Measurements from ENCODE around the gene PLCG2. TPM values are rescaled to one million over a fixed set of nuclear protein-coding genes. Genes with fewer than 3 reads are reported as not detected.
"Not testable (repeated sequence)": the region's sequence is repeated elsewhere in the genome, so short reads cannot be mapped to it uniquely, and the experiment has no call there.

Gene PLCG2
- total RNA-seq, 1 donor from 2014 or later: 6.9 TPM

- no peak for DNase-seq
- Mint-ChIP-seq H3K36me3 (ENCODE audit: low read depth) (no peaks in the 10 kb centered on the region), H3K27ac (no peak overlapping the region), H3K4me1 (no peaks in the 10 kb centered on the region), H3K4me3 (no peak overlapping the region), H3K9me3 (no peaks in the 10 kb centered on the region), H3K27me3 (no peaks in the 10 kb centered on the region)
- intact Hi-C loops (cut with micrococcal nuclease): no loop called here
These were observed 82.8 kb downstream of the PLCG2 start for GRCh38 chr16:81861915-81862314.

DNA sequence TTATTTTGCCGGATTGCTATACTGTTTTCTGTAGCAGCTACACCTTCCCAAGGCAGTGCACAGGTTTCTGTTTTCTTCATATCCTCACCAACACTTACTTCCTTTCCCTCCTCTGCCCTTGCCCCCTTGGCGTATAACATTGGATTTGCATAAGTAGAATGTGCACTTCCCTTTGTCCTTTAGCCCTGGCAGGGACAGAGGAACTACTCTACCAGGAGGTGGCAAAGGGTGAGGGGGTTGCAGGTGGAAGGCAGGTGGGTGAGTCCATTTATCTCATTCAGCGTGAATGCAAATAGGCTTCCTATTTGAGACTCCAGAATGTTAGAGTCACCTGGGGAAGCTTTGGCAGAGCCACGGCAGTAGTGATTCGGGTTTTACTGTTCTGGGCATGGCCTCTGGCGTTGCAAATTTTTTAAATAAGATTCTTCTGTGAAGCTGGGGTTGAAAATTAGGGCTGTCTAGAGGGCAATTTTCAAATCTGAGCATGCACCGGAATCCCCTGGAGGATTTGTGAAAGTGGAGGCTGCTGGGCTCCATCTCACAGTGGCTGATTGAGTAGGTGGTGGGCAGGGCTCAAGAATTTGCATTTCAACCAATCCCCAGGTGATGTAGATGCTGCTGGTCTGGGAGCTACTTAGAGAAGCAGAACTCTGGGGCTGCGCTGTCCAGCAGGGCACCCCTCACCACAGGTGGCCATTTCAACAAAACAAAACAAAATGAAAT is 84.7 kb downstream of the PLCG2 start:
- DNase-seq: no peak
- H3K27ac Mint-ChIP-seq: no peak overlapping the region
- H3K4me3 Mint-ChIP-seq: no peak overlapping the region
- intact Hi-C loops (cut with micrococcal nuclease): no loop called here
- no peaks in the 10 kb centered on the region for H3K27me3 Mint-ChIP-seq
- no peaks in the 10 kb centered on the region for H3K9me3 Mint-ChIP-seq
- no peaks in the 10 kb centered on the region for H3K36me3 Mint-ChIP-seq (ENCODE audit: low read depth)
- no peaks in the 10 kb centered on the region for H3K4me1 Mint-ChIP-seq

DNA sequence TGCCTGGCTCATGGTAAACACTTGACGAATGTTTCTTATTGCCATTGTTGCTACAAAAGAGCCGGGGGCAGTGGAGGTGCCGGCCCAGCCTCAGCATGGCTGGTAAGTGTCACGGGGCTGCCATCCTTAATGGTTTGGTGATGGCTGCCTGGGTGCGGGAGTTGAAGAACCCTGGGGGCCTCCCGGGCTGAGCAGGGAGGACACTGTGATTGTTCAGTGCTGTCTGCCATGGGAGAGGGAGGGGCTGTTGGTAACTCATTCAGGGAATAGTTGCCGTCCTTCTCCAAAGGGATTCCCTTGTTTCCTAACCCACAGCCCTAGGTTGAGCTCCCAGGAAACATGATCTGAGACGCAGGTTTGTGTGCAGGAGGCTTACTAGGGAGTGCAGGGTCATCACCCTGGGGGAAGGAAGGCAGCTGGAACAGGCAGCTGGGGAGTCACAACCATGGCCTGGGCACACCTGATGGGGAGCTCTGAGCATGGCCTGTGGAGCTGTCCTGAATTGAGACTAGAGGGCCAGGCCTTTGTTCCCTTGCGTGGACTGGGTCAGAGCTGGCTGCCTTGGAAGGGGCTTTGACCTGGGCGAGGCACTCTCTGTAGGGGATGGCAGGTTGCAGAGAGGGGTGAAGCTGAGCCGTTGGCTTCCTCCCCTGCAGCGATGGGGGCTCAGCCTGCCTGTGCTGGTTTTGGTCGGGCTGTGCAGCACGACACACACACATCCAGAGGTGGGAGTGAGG is 85.7 kb downstream of the PLCG2 start:
- H3K4me3 Mint-ChIP-seq: no peak overlapping the region
- intact Hi-C loops (cut with micrococcal nuclease): no loop called here

GRCh38 chr16:81866820-81867440 is 87.8 kb downstream of the PLCG2 start:
- no peaks in the 10 kb centered on the region for H3K4me1 Mint-ChIP-seq
- no peaks in the 10 kb centered on the region for H3K9me3 Mint-ChIP-seq
- intact Hi-C loops (cut with micrococcal nuclease): no loop called here
- no peak overlapping the region for H3K4me3 Mint-ChIP-seq
- no peak for DNase-seq
- H3K27me3 Mint-ChIP-seq: peaks cover 6% of the 10 kb centered on the region
- H3K27ac Mint-ChIP-seq: no peak overlapping the region
- H3K36me3 Mint-ChIP-seq (ENCODE audit: low read depth): no peaks in the 10 kb centered on the region

More for the DNA sequence above, 85.7 kb downstream of the PLCG2 start:
- no peaks in the 10 kb centered on the region for H3K36me3 Mint-ChIP-seq (ENCODE audit: low read depth)
- H3K9me3 Mint-ChIP-seq: no peaks in the 10 kb centered on the region
- H3K4me1 Mint-ChIP-seq: no peaks in the 10 kb centered on the region
- no peaks in the 10 kb centered on the region for H3K27me3 Mint-ChIP-seq
- no peak for DNase-seq
- H3K27ac Mint-ChIP-seq: no peak overlapping the region

- Mint-ChIP-seq H3K9me3 (no peaks in the 10 kb centered on the region), H3K4me1 (peaks cover 5% of the 10 kb centered on the region)
These were observed 89.1 kb downstream of the PLCG2 start for GRCh38 chr16:81868057-81868748.

DNA sequence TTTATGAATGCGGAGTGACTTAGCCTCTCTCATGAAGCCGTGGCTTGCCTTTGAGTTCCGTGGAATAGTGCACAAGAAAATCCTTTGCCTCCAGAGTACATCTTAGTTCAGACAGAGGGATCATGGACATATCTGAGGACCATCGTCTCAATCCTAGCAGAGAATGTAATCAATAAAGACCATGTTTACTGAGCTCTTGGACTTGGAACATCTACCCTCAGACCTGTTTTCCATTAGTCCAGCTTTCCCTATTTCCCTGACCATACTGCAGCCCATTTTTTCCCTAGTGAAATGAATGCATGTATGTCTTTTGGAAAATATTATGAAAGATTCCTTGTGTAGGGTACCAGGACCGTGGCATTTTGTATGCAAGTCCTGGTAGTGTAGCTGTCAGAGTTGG is 90.2 kb downstream of the PLCG2 start:
- Mint-ChIP-seq H3K9me3 (no peaks in the 10 kb centered on the region), H3K27ac (no peak overlapping the region), H3K4me1 (peaks cover 7% of the 10 kb centered on the region), H3K27me3 (peaks cover 6% of the 10 kb centered on the region), H3K4me3 (no peak overlapping the region), H3K36me3 (ENCODE audit: low read depth) (no peaks in the 10 kb centered on the region)
- intact Hi-C loops (cut with micrococcal nuclease): no loop called here
- DNase-seq: no peak

More at GRCh38 chr16:81868057-81868748, 89.1 kb downstream of the PLCG2 start:
- intact Hi-C loops (cut with micrococcal nuclease): no loop called here
- DNase-seq: no peak
- Mint-ChIP-seq H3K36me3 (ENCODE audit: low read depth) (no peaks in the 10 kb centered on the region), H3K27ac (no peak overlapping the region), H3K27me3 (peaks cover 6% of the 10 kb centered on the region), H3K4me3 (no peak overlapping the region)

DNA sequence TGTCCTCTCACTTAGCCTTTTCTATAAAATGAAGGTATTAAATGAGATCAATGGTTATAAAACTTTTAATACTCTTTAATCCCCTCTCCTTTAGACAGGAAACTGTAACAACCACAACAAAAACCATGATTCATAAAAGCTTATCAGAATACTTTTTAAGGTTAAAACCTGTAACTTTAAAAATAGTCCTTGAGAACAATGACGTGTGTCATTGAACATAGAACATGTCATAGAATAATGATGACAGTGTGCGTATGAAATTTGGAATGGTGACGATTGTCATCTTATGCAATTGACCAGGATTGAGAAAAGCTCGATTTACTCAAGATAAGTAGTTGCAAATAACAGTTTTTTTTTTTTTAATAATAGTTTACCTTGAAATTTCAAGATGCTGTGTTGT is 94.1 kb downstream of the PLCG2 start:
- H3K4me1 Mint-ChIP-seq: peaks cover 7% of the 10 kb centered on the region
- intact Hi-C loops (cut with micrococcal nuclease): loop anchor here (5.0 kb wide), 3 partner anchors 76 to 126 kb away; no protein-coding TSS in a partner anchor
- no peak overlapping the region for H3K27ac Mint-ChIP-seq
- H3K9me3 Mint-ChIP-seq: no peaks in the 10 kb centered on the region
- H3K27me3 Mint-ChIP-seq: peaks cover 6% of the 10 kb centered on the region
- H3K4me3 Mint-ChIP-seq: no peak overlapping the region
- H3K36me3 Mint-ChIP-seq (ENCODE audit: low read depth): no peaks in the 10 kb centered on the region
- DNase-seq: no peak

- Mint-ChIP-seq H3K36me3 (ENCODE audit: low read depth) (no peaks in the 10 kb centered on the region), H3K4me3 (no peak overlapping the region), H3K4me1 (peaks cover 7% of the 10 kb centered on the region), H3K27me3 (peaks cover 6% of the 10 kb centered on the region), H3K27ac (no peak overlapping the region), H3K9me3 (no peaks in the 10 kb centered on the region)
- DNase-seq: peak; percentile 84
- intact Hi-C loops (cut with micrococcal nuclease): loop anchor here (5.0 kb wide), 3 partner anchors 77 to 127 kb away; no protein-coding TSS in a partner anchor
These were observed 95.0 kb downstream of the PLCG2 start for GRCh38 chr16:81873843-81874752.

DNA sequence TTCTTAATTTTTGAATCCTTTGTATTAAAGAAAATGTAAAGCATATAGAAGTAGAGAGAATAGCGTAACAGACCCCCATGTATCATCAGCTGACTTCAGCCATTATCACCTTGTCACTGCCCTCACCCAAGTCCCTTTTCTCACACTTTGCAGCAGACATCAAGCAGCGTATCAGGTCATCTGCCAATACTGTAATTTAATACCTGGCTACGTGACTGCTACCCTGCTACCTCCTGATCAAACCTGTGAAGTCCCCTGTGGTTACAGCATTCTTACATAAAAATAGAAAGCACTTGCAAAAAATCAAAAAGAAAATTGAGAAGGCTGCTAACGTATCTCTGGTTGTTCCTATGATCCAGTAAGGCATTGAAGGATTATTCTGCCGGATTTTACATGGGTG is 96.4 kb downstream of the PLCG2 start:
- Mint-ChIP-seq H3K27me3 (peaks cover 2% of the 10 kb centered on the region), H3K4me3 (no peak overlapping the region), H3K4me1 (peaks cover 7% of the 10 kb centered on the region), H3K27ac (no peak overlapping the region), H3K36me3 (ENCODE audit: low read depth) (no peaks in the 10 kb centered on the region), H3K9me3 (no peaks in the 10 kb centered on the region)
- DNase-seq: no peak
- intact Hi-C loops (cut with micrococcal nuclease): no loop called here

- peaks cover 7% of the 10 kb centered on the region for H3K4me1 Mint-ChIP-seq
- no peak overlapping the region for H3K27ac Mint-ChIP-seq
- H3K4me3 Mint-ChIP-seq: no peak overlapping the region
- no peaks in the 10 kb centered on the region for H3K9me3 Mint-ChIP-seq
- DNase-seq: no peak
- no peaks in the 10 kb centered on the region for H3K36me3 Mint-ChIP-seq (ENCODE audit: low read depth)
- H3K27me3 Mint-ChIP-seq: peaks cover 2% of the 10 kb centered on the region
- intact Hi-C loops (cut with micrococcal nuclease): no loop called here
These were observed 97.3 kb downstream of the PLCG2 start for GRCh38 chr16:81876273-81876900.

- H3K36me3 Mint-ChIP-seq (ENCODE audit: low read depth); DNase-seq; intact Hi-C loops (cut with micrococcal nuclease); H3K27ac Mint-ChIP-seq; H3K9me3 Mint-ChIP-seq; H3K27me3 Mint-ChIP-seq; H3K4me1 Mint-ChIP-seq; H3K4me3 Mint-ChIP-seq: not testable (repeated sequence)
These were observed 98.4 kb downstream of the PLCG2 start for GRCh38 chr16:81877490-81877889.

GRCh38 chr16:81878529-81878928 is 99.4 kb downstream of the PLCG2 start:
- intact Hi-C loops (cut with micrococcal nuclease): no loop called here
- Mint-ChIP-seq H3K4me3 (no peak overlapping the region), H3K27ac (no peak overlapping the region), H3K36me3 (ENCODE audit: low read depth) (no peaks in the 10 kb centered on the region), H3K27me3 (no peaks in the 10 kb centered on the region), H3K4me1 (peaks cover 2% of the 10 kb centered on the region), H3K9me3 (no peaks in the 10 kb centered on the region)
- no peak for DNase-seq

GRCh38 chr16:81879625-81880024 is 100.5 kb downstream of the PLCG2 start:
- DNase-seq: no peak
- Mint-ChIP-seq H3K36me3 (ENCODE audit: low read depth) (no peaks in the 10 kb centered on the region), H3K9me3 (no peaks in the 10 kb centered on the region), H3K27ac (no peak overlapping the region), H3K4me3 (no peak overlapping the region), H3K27me3 (no peaks in the 10 kb centered on the region), H3K4me1 (no peaks in the 10 kb centered on the region)
- intact Hi-C loops (cut with micrococcal nuclease): no loop called here
